Duodenal mucosa (tissue), 2 donors: Measurements from ENCODE around the gene ARL4C.

Source experiments
- H3K27ac ChIP-seq: one replicate; pipeline ENCODE4 v1.7.0; 2013; ENCODE audit warnings: low read depth, low read length
- H3K27me3 ChIP-seq, 2 donors: one replicate each; pipeline ENCODE4 v1.7.0; 2013; ENCODE audit warnings: low read length in 2 of 2, control low read depth in 1 of 2; ENCODE audit not compliant: insufficient read depth in 2 of 2, control insufficient read depth in 1 of 2
- H3K36me3 ChIP-seq, 2 donors: one replicate each; pipeline ENCODE4 v1.7.0; 2013; ENCODE audit warnings: low read length in 2 of 2, control low read depth in 1 of 2; ENCODE audit not compliant: insufficient read depth in 2 of 2, control insufficient read depth in 1 of 2
- H3K4me1 ChIP-seq, 2 donors: one replicate each; pipeline ENCODE4 v1.7.0; 2013; ENCODE audit warnings: low read length in 2 of 2, control low read depth in 1 of 2; ENCODE audit not compliant: insufficient read depth in 2 of 2, control insufficient read depth in 1 of 2
- H3K4me3 ChIP-seq, 2 donors: one replicate each; pipeline ENCODE4 v1.7.0; 2013; ENCODE audit warnings: low read length in 2 of 2, low read depth in 1 of 2
- H3K9ac ChIP-seq, 2 donors: one replicate each; pipeline ENCODE4 v1.7.0; 2013; ENCODE audit warnings: low read length in 2 of 2, low read depth in 1 of 2
- H3K9me3 ChIP-seq, 2 donors: one replicate each; pipeline ENCODE4 v1.7.0; 2013; ENCODE audit warnings: low read length in 2 of 2, control low read depth in 1 of 2; ENCODE audit not compliant: control insufficient read depth in 1 of 2

Gene ARL4C

DNA sequence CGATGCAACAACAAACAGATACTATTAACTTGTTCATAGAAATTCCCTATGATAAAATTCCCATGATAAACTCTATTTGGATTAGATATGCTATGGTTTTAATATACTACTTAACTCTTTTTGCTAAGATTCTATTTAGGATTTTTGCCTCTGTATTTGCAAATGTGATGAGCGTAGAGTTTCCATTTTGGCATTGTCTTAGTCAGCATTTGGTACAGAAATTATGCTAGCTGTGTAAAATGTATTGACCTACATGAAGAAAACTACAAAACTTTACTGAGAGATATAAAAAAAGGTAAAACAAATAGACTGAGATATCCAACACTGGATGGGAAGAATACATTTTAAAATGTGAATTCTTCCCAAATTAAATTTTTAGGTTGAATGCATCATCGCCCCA, 29.8 kb upstream of the ARL4C start:
- H3K4me1 ChIP-seq = no peaks in the 10 kb centered on the region
- no peak overlapping the region for H3K9ac ChIP-seq
- H3K27me3 ChIP-seq = no peaks in the 10 kb centered on the region
- no peaks in the 10 kb centered on the region for H3K36me3 ChIP-seq
- H3K27ac ChIP-seq = no peak overlapping the region
- peaks cover 0 to 3% of the 10 kb centered on the region in 2 donors for H3K9me3 ChIP-seq
- no peak overlapping the region for H3K4me3 ChIP-seq

DNA sequence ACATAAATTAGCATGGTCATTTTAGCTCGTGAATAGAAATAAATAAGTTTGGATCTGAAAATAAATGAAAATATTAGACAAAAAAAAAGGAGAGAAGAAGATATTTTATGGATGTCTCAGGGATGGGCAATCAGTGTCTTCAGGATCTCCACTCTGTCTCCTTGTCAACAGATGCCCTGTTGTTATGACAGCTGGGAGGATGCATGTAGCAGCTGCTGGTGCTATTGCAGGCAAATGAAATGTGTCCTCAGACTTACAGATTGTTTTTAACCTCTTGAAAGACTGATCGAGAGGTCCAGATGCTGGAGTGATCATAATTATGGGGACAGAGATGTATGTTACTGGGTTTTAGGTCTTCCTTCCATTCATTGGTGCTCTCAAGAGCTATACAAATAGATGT, 24.7 kb upstream of the ARL4C start:
- no peaks in the 10 kb centered on the region for H3K36me3 ChIP-seq
- H3K4me3 ChIP-seq = no peak overlapping the region
- H3K27ac ChIP-seq = no peak overlapping the region
- H3K9ac ChIP-seq = no peak overlapping the region
- H3K27me3 ChIP-seq = no peaks in the 10 kb centered on the region
- no peaks in the 10 kb centered on the region for H3K4me1 ChIP-seq
- H3K9me3 ChIP-seq = peaks cover 0 to 3% of the 10 kb centered on the region in 2 donors

DNA sequence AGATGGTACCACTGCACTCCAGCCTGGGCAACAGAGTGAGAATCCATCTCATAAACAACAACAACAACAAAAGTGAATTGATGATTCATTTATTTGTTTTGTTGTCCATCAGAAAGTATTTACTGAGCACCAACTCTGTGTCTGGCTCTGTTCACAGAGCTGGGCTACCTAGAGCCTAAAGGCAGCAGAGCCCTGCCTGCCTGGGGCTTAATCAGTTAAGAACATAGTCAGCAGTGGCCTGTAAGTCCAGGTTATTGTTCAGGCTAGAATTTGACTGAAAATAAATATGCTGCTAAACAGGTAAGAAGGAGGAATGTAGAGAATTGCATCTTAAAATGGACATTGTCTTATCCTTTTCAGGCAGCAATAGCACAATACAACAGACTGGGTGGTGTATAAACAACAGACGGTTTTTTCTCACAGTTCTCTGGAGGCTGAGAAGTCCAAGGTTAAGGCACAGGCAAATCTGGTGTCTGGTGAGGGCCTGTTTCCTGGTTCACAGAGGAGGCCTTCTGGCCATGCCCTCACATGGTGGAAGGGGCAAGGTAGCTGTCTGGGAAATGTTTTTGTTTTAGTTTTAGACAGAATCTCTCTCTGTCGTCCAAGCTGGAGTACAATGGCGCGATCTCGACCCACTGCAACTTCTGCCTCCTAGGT, 22.2 kb upstream of the ARL4C start:
- Histone ChIP-seq H3K27ac (no peak overlapping the region), H3K36me3 (no peaks in the 10 kb centered on the region), H3K4me1 (no peaks in the 10 kb centered on the region), H3K9me3 (no peaks in the 10 kb centered on the region), H3K4me3 (no peak overlapping the region), H3K27me3 (peaks cover 0 to 5% of the 10 kb centered on the region in 2 donors), H3K9ac (no peak overlapping the region)

DNA sequence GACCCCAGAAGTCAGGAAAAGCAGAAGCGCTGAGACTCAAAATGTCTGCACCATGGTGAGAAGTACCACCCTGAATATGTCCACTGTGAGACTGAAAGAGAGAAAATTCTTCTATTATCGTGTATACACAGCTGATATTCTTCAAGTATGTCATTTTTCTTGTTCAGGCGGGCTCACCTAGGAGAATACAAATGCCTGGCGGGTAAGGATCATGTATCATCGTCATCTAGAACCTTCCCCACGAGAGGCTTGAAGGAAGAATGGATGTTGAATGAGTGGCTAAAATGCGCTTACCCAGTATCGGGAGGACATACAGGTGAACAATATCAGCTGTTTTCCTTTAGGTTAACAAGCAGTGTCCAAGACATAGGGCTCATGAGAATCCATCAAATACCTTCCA, 21.1 kb upstream of the ARL4C start:
- Histone ChIP-seq H3K27ac (no peak overlapping the region), H3K4me3 (no peak overlapping the region), H3K4me1 (no peaks in the 10 kb centered on the region), H3K9ac (no peak overlapping the region), H3K27me3 (peaks cover 0 to 5% of the 10 kb centered on the region in 2 donors), H3K9me3 (no peaks in the 10 kb centered on the region), H3K36me3 (no peaks in the 10 kb centered on the region)

DNA sequence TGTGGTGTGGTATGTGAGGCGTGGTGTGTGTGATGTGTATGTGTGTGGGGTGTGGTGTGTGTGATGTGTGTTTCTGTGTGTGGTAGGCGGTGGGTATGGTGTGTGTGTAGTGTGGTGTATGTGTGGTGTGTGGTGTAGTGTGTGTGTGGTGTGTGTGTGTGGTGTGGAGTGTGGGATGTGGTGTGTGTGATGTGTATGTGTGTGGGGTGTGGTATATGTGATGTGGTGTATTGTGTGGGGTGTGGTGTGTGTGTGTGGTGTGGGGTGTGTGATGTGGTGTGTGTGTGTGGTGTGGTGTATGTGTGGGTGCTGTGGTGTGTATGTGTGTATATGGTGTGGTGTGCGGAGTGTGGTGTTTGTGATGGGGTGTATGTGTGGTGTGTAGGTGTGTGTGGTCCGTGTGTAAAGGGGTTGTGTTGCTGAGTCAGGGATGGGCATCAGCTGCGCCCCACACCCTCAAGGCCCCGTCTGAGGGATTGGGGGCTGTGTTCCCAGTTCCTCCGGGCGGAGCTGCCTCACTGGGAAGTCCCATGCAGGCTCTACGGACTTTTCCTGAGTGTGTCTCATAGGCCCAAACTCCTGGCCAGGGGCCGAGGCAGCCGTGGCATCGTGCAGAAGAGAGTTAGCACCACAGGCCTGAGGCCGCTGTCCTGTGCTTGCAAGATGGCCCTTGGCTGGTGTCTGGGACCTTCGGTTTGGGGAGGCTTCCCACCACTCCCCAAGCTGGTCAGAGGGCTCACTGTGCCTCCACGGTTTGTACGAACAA, 18.2 kb upstream of the ARL4C start:
- H3K4me3 ChIP-seq = no peak overlapping the region
- H3K9me3 ChIP-seq = no peaks in the 10 kb centered on the region
- H3K36me3 ChIP-seq = no peaks in the 10 kb centered on the region
- no peak overlapping the region for H3K9ac ChIP-seq
- H3K27ac ChIP-seq = no peak overlapping the region
- H3K4me1 ChIP-seq = no peaks in the 10 kb centered on the region
- peaks cover 0 to 5% of the 10 kb centered on the region in 2 donors for H3K27me3 ChIP-seq

DNA sequence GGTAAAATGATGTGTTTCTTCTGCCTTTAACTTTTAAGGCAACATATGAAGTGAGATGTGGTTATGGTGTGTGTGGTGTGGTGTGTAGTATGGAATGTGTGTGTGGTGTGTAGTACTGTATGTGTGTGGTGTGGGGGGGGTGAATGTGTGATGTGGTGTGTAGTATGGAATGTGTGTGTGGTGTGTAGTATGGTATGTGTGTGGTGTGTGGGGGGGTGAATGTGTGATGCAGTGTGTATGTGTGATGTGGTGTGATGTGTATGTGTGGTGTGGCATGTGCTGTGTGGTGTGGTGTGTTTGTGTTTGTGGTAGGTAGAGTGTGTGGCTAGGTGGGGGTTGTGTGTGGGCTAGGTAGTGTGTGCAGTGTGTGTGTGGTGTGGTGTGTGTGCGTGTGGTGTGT, 17.2 kb upstream of the ARL4C start:
- Histone ChIP-seq H3K36me3 (no peaks in the 10 kb centered on the region), H3K4me3 (no peak overlapping the region), H3K27me3 (peaks cover 0 to 5% of the 10 kb centered on the region in 2 donors), H3K4me1 (no peaks in the 10 kb centered on the region), H3K9ac (no peak overlapping the region), H3K27ac (no peak overlapping the region), H3K9me3 (no peaks in the 10 kb centered on the region)

DNA sequence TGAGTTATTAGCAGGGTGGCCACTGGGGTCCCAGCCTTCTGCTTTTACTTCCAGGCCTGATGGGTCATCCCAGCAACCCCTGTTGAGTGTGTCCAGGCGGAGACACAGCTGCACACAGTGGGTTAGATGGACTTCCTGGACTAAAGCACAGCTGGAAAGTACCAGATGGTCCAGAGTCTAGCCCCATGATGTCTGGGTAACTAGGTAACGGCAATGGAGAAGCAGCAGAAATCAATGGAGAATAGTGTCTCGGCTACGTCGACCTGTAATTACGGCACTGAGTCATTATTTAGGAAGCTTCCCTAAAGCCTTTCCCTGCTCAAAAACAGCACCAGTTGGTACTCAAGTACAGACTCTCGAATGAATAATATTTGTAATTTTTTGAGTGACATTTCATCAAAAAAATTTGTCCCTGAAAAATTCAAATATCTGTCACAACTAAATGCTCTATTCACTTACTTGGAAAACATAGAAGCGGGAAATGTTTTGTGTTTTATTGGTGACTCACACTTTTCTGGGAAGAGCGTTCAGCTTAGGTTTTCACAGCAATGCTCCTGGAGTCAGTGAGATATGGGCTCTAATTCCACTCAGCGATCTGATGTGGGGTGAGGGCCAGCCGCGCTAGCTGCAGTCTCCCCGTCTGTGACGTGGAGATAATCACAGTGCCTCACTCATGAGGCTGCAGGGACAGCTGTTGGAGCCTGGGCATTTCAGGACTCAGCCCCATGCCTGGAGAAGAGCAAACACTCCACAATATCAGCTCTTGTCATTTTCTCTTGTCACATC, 16.2 kb upstream of the ARL4C start:
- H3K4me3 ChIP-seq = no peak overlapping the region

DNA sequence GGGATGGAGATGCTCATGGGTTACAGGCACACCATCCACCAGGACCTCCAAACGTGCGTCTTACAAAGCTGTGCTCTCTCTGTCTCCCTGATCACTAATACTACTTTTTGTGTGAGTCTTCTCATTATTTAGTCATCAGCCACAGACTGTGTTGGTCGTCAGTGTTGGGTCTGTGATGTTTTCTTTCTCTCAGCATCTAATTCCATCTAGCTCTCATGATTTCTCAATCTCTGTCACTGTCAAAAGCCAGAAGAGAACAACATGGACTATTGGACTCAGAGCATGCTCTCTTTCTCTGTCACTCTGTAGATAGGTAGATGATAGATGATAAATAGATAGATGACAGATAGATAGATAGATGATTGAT, 6.0 kb upstream of the ARL4C start:
- peaks cover 0 to 9% of the 10 kb centered on the region in 2 donors for H3K27me3 ChIP-seq
- no peak overlapping the region for H3K4me3 ChIP-seq
- H3K9me3 ChIP-seq = no peaks in the 10 kb centered on the region
- peaks cover 0 to 3% of the 10 kb centered on the region in 2 donors for H3K4me1 ChIP-seq
- H3K9ac ChIP-seq = no peak overlapping the region
- H3K27ac ChIP-seq = no peak overlapping the region
- no peaks in the 10 kb centered on the region for H3K36me3 ChIP-seq

More for the DNA sequence above, 16.2 kb upstream of the ARL4C start:
- Histone ChIP-seq H3K27me3 (peaks cover 0 to 5% of the 10 kb centered on the region in 2 donors), H3K9me3 (no peaks in the 10 kb centered on the region), H3K36me3 (no peaks in the 10 kb centered on the region), H3K4me1 (no peaks in the 10 kb centered on the region), H3K9ac (no peak overlapping the region), H3K27ac (no peak overlapping the region)

DNA sequence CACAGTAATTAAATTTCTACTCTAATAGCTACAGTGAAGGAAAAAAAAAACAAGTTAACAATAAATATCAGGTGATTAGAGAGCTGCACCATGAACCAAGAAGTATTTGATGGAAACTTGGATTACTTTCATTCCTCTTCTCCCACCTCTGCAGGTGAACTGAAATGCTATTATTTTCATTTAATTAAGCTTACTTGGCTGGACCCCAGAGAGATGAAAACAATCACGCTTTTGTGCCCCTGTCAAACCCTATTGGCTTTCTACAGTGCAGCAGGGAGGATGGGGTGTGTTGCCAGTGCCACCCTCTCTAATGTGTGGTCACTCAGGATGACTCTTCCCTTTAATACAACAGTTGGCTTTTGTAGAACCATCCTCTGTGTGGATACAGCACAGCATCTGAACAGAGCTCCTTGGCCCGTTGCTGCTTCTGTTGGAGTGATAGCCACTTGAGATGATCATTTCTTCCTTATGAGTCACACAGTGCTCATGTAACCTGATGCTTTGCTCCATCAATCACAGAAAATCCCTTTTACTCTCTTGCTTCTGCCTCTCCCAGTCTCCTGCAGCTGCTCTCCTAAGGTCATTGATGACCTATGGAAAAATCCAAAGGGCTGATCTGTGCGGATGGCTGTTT, 5.5 kb upstream of the ARL4C start:
- Histone ChIP-seq H3K4me3 (no peak overlapping the region), H3K9ac (no peak overlapping the region), H3K4me1 (peaks cover 0 to 3% of the 10 kb centered on the region in 2 donors), H3K27ac (no peak overlapping the region), H3K9me3 (no peaks in the 10 kb centered on the region), H3K27me3 (peaks cover 0 to 9% of the 10 kb centered on the region in 2 donors), H3K36me3 (no peaks in the 10 kb centered on the region)
